Stomach (tissue), 9 donors: ENCODE data around the gene NEO1. TPM values are rescaled to one million over a fixed set of nuclear protein-coding genes. Genes with fewer than 3 reads are reported as not detected.

ENCODE experiments used
- DNase-seq, 2 donors: peaks; one replicate each; pipeline versions ENCODE4 v3.0.0 to v3.0.0-alpha.2; 2013 to 2019
- H3K27ac ChIP-seq, 5 donors: fragments of 200-600 bp in 4 of 5; sonication (generic) in 4 of 5; one replicate each; pipeline ENCODE4 v1.5.1; 2013 to 2019; ENCODE audit warnings: mild to moderate bottlenecking in 1 of 5, moderate library complexity in 1 of 5
- H3K27me3 ChIP-seq, 3 donors: fragments of 200-600 bp; sonication (generic); one replicate each; pipeline ENCODE4 v1.5.1; 2017 to 2019; ENCODE audit warnings: mixed run types in 1 of 3
- H3K36me3 ChIP-seq, 4 donors: fragments of 200-600 bp; sonication (generic); 1 replicate in 3 of 4; 2 replicates in 1 of 4; pipeline ENCODE4 v1.5.1; 2016 to 2019
- H3K4me1 ChIP-seq, 4 donors: fragments of 200-600 bp; sonication (generic); one replicate each; pipeline ENCODE4 v1.5.1; 2016 to 2019
- H3K4me3 ChIP-seq, 4 donors: fragments of 200-600 bp; sonication (generic) in 3 of 4; one replicate each; pipeline ENCODE4 v1.5.1; 2016 to 2019; ENCODE audit warnings: mild to moderate bottlenecking in 1 of 4
- H3K9me3 ChIP-seq, 4 donors: fragments of 200-600 bp; sonication (generic); one replicate each; pipeline ENCODE4 v1.5.1; 2016 to 2019
- EP300 ChIP-seq: sonication (generic); formaldehyde crosslinking; IDR thresholded peaks from one replicate; pipeline ENCODE4 v1.6.1; 2017; ENCODE audit warnings: antibody characterized with exemption
- POLR2A ChIP-seq, 4 donors: fragments of 450-650 bp; IDR thresholded peaks; one replicate each; pipeline ENCODE4 v1.6.1; 2016; ENCODE audit warnings: antibody characterized with exemption in 4 of 4, control low read depth in 2 of 4, mild to moderate bottlenecking in 1 of 4, moderate library complexity in 1 of 4
- POLR2AphosphoS5 ChIP-seq, 3 donors: sonication (generic); formaldehyde crosslinking; IDR thresholded peaks; one replicate each; pipeline ENCODE4 v1.6.1; 2016; ENCODE audit warnings: antibody characterized with exemption in 3 of 3
- WGBS, 5 donors: extraction: QIAGEN DNeasy Blood & Tissue Kit in 3 of 5; methylation state at CpG; one replicate each; pipeline versions ENCODE4 v1.1.5 to v1.1.7; 2013 to 2018; 5-methylcytosine and 5-hydroxymethylcytosine counted together
- intact Hi-C: fragments of 100-400 bp; cut with DNase I; formaldehyde crosslinking; loops from one replicate; pipeline ENCODE4 v1.15.1; 2023; ENCODE audit warnings: low total_unique reads
- polyA plus RNA-seq, 3 donors: library from polyadenylated mRNA; stranded (reverse); fragments of 200-250 nt; gene quantifications; one replicate each; pipeline ENCODE4 v1.2.3, GENCODE V29; 2013
- total RNA-seq, 5 donors: library from RNA; depleted of rRNA; stranded (reverse); fragments of >200 nt; gene quantifications; one replicate each; pipeline versions ENCODE4 v1.1.0 to v1.2.3, GENCODE V29; 2014 to 2016
- TF ChIP-seq, protein P1 (sequence below), 7 experiments: fragments of 450-650 bp in 4 of 7; fragments of 200-600 bp in 3 of 7; sonication (generic) in 3 of 7; IDR thresholded peaks; one replicate each; pipeline ENCODE4 v1.5.1; 2016 to 2019; ENCODE audit warnings: antibody characterized with exemption in 7 of 7, control low read depth in 2 of 7, mild to moderate bottlenecking in 1 of 7
- donor health status: healthy with polysubstance abuse.
- donor health status: Bipolar disorder and iron deficiency.
- donor health status: healthy.

NEO1 gene
- total and polyA plus RNA-seq, 8 donors: 4.7 to 182 (median 17.3) TPM

DNA sequence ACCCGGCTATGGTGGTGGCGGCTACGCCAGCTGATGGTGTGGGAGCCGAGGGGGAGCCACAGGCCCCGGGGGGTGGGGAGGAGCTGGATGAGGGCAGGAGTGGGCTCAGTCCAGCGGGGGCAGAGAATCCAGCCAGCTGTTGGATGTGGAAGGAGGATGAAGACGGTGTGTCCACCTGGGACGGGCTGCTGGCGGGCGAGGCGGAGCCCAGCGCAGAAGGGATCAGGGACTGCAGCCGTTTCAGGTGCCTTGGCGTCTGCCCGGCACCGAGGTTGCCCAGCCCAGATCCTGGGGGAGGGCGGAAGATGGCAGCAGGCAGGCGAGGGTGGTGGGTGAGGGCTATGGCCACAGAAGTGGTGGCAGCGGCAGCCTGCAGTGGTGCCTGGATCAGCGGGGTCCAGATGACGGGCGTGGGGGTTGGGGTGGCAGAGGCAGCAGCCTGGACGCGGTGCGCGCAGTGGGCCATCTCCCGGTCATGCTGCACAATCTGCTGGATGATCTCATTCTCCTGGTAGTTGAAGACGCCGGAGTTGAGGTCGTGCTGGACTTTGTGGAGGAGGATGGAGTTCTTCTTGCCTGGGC lies 271.2 kb downstream of the NEO1 start:
- TF ChIP-seq EP300 (no peak), POLR2A (IDR thresholded peaks at IDR 0.05) (no peak), POLR2AphosphoS5 (IDR thresholded peaks at IDR 0.05) (no peak)
- TF ChIP-seq, protein P1, sequence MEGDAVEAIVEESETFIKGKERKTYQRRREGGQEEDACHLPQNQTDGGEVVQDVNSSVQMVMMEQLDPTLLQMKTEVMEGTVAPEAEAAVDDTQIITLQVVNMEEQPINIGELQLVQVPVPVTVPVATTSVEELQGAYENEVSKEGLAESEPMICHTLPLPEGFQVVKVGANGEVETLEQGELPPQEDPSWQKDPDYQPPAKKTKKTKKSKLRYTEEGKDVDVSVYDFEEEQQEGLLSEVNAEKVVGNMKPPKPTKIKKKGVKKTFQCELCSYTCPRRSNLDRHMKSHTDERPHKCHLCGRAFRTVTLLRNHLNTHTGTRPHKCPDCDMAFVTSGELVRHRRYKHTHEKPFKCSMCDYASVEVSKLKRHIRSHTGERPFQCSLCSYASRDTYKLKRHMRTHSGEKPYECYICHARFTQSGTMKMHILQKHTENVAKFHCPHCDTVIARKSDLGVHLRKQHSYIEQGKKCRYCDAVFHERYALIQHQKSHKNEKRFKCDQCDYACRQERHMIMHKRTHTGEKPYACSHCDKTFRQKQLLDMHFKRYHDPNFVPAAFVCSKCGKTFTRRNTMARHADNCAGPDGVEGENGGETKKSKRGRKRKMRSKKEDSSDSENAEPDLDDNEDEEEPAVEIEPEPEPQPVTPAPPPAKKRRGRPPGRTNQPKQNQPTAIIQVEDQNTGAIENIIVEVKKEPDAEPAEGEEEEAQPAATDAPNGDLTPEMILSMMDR (IDR thresholded peaks at IDR 0.05): no peak
- no peak for DNase-seq
- H3K9me3 ChIP-seq: no peaks in the 10 kb centered on the region
- no peak overlapping the region for H3K27ac ChIP-seq
- WGBS, 5 donors: 89 to 95% (median 92%) methylated on average over 30 of the region's 30 CpGs
- H3K27me3 ChIP-seq: peaks cover 0 to 80% (median 12%) of the 10 kb centered on the region in 3 donors
- no peaks in the 10 kb centered on the region for H3K4me1 ChIP-seq
- no peaks in the 10 kb centered on the region for H3K36me3 ChIP-seq
- intact Hi-C loops: no loop called here
- H3K4me3 ChIP-seq: no peak overlapping the region

DNA sequence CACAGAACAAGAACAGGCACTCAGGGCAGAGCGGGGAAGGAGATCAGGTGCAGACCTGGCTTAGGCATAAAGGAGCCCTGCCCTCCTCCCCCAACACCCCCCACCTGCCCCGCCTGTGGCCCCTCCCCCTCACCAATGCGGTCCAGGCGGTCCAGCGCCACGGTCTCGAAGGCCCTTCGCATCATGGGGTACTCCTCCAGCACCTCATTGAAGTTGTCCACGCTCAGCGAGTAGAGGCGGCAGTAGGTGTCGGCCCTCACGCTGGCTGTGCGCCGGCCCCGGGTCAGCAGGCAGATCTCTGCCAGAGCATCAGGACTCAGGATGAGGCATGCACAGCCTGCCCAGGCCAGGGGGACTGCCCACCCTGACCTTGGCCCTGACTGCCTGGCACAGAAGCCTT lies 271.7 kb downstream of the NEO1 start:
- Histone ChIP-seq H3K27me3 (peaks cover 0 to 75% (median 7%) of the 10 kb centered on the region in 3 donors), H3K36me3 (no peaks in the 10 kb centered on the region), H3K4me1 (no peaks in the 10 kb centered on the region), H3K9me3 (no peaks in the 10 kb centered on the region), H3K27ac (no peak overlapping the region), H3K4me3 (no peak overlapping the region)
- intact Hi-C loops: no loop called here
- WGBS, 5 donors: 92 to 95% (median 94%) methylated on average over 13 to 16 of the region's 16 CpGs
- TF ChIP-seq POLR2A (IDR thresholded peaks at IDR 0.05) (no peak), POLR2AphosphoS5 (IDR thresholded peaks at IDR 0.05) (no peak), EP300 (no peak)
- TF ChIP-seq, protein P1 (IDR thresholded peaks at IDR 0.05): no peak
- DNase-seq: no peak

DNA sequence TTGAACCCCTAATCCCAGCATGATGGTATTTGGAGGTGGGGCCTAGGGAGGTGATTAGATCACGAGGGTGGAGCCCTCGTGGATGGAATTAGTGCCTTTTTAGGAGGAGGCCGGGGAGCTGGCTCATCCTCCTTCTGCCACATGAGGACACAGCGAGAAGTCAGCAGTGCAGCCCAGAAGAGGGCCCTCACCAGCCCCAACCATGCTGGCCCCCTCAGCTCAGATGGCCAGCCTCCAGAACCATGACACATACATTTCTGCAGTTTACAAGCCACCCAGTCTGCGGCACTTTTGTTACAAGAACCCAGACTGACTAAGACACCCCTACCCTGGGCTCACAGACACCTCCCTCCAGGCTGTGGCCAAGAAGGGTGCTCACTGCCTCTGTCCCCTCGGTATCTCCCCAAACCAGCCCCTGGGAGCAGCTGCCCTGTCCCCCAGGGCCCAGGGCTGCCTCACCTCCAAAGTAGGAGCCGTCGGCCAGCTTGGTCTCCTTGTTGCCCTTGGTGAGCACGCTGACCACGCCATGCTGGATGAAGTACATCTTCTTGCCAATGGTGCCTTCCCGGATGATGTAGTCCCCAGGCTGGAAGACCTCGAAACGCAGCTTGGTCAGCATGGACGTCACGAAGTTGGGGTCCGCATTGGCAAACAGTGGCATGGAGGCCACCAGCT lies 272.4 kb downstream of the NEO1 start:
- Histone ChIP-seq H3K4me3 (no peak overlapping the region), H3K27ac (no peak overlapping the region), H3K4me1 (no peaks in the 10 kb centered on the region), H3K27me3 (peaks cover 0 to 69% (median 2%) of the 10 kb centered on the region in 3 donors), H3K9me3 (no peaks in the 10 kb centered on the region), H3K36me3 (no peaks in the 10 kb centered on the region)
- no peak for DNase-seq
- intact Hi-C loops: no loop called here
- TF ChIP-seq EP300: no peak
- 92 to 96% (median 92%) methylated on average over 14 to 16 of the region's 16 CpGs for WGBS, 5 donors

DNA sequence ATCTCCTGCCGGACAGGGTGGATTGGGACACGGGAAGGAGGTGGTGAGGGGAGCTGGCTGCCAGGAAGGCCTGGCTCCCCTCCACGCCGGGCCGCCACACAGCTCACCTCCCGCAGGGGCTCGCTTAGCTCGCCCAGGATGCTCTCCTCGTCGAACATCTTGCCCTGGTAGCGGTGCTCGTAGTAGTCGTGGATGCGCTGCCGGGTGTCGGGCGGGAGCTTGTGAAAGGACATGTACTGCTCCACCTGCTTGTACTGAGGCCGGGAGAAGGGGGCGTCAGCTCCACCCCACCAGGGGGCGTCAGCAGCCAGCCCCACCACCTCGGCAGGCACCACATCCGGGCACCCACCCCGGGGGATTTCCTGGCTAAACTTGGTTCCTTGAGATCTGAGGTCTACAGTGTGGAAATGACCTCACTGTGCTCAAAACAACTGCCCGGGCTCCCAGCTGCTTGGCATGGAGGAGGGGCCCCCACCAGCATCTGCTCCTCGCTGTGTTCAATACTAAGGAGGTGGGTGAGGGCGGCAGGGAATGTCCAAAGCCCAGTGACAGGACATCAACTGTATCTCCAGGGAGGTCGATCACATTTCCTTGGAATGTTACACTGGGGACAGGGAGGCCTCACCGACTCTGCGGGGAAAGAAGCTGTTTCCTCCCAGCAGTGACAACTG lies 273.1 kb downstream of the NEO1 start:
- 72 to 76% (median 73%) methylated on average over 11 to 29 of the region's 29 CpGs for WGBS, 5 donors
- no peaks in the 10 kb centered on the region for H3K9me3 ChIP-seq
- intact Hi-C loops: no loop called here
- H3K4me1 ChIP-seq: no peaks in the 10 kb centered on the region
- no peak for DNase-seq
- no peaks in the 10 kb centered on the region for H3K36me3 ChIP-seq
- H3K27ac ChIP-seq: no peak overlapping the region
- TF ChIP-seq, protein P1 (IDR thresholded peaks at IDR 0.05): no peak
- TF ChIP-seq POLR2AphosphoS5 (IDR thresholded peaks at IDR 0.05): no peak
- TF ChIP-seq POLR2A (IDR thresholded peaks at IDR 0.05): no peak
- no peak for TF ChIP-seq EP300
- peaks cover 0 to 62% (median 2%) of the 10 kb centered on the region in 3 donors for H3K27me3 ChIP-seq
- H3K4me3 ChIP-seq: no peak overlapping the region
